ENCODE data around the gene C20orf96.

GRCh38 chr20:270517-270916 is 20.0 kb downstream of the C20orf96 start:
- TF ChIP-seq CTCF (IDR thresholded peaks at IDR 0.05): no peak
- no peak for TF ChIP-seq POLR2A (IDR thresholded peaks at IDR 0.05)

All from uterus (tissue), 2 donors.